Subcutaneous abdominal adipose tissue (tissue), 5 donors: ENCODE results near the gene LPIN2.
"Not testable (repeated sequence)": the region's sequence is repeated elsewhere in the genome, so short reads cannot be mapped to it uniquely, and the experiment has no call there.

ENCODE experiments used
- H3K27ac ChIP-seq: one replicate; pipeline ENCODE4 v1.7.0; 2013; ENCODE audit warnings: low read depth, mild to moderate bottlenecking, inconsistent platforms, low read length, moderate library complexity
- H3K27me3 ChIP-seq, 5 donors: one replicate each; pipeline ENCODE4 v1.7.0; 2013; ENCODE audit warnings: low read length in 5 of 5, inconsistent platforms in 1 of 5; ENCODE audit not compliant: control insufficient read depth in 5 of 5, insufficient read depth in 4 of 5
- H3K36me3 ChIP-seq, 5 donors: one replicate each; pipeline ENCODE4 v1.7.0; 2013; ENCODE audit warnings: low read length in 5 of 5; ENCODE audit not compliant: control insufficient read depth in 5 of 5, insufficient read depth in 5 of 5
- H3K4me1 ChIP-seq, 5 donors: one replicate each; pipeline ENCODE4 v1.7.0; 2013; ENCODE audit warnings: low read length in 5 of 5, mild to moderate bottlenecking in 3 of 5, moderate library complexity in 1 of 5; ENCODE audit not compliant: control insufficient read depth in 5 of 5, insufficient read depth in 5 of 5
- H3K4me3 ChIP-seq, 5 donors: one replicate each; pipeline ENCODE4 v1.7.0; 2013; ENCODE audit warnings: low read length in 5 of 5, low read depth in 1 of 5
- H3K9ac ChIP-seq, 5 donors: one replicate each; pipeline ENCODE4 v1.7.0; 2013; ENCODE audit warnings: low read length in 5 of 5, mild to moderate bottlenecking in 4 of 5, moderate library complexity in 3 of 5
- H3K9me3 ChIP-seq, 5 donors: one replicate each; pipeline ENCODE4 v1.7.0; 2013; ENCODE audit warnings: low read length in 5 of 5; ENCODE audit not compliant: control insufficient read depth in 5 of 5
- donor health status: healthy.
- donor health status: healthy.
- donor health status: healthy.
- donor health status: healthy.
- donor health status: healthy.

LPIN2 gene

GRCh38 chr18:3027370-3027891, 14.5 kb upstream of the LPIN2 start:
- H3K9ac ChIP-seq, result no peak overlapping the region
- no peaks in the 10 kb centered on the region for H3K27me3 ChIP-seq
- no peak overlapping the region for H3K27ac ChIP-seq
- no peak overlapping the region for H3K4me3 ChIP-seq
- H3K36me3 ChIP-seq, result no peaks in the 10 kb centered on the region
- no peaks in the 10 kb centered on the region for H3K9me3 ChIP-seq
- peaks cover 0 to 7% (median 0%) of the 10 kb centered on the region in 5 donors for H3K4me1 ChIP-seq

GRCh38 chr18:3025544-3025943, 12.6 kb upstream of the LPIN2 start:
- Histone ChIP-seq H3K4me3 (no peak overlapping the region), H3K27ac (no peak overlapping the region), H3K9ac (no peak overlapping the region), H3K9me3 (no peaks in the 10 kb centered on the region), H3K4me1 (peaks cover 0 to 7% (median 0%) of the 10 kb centered on the region in 5 donors), H3K36me3 (no peaks in the 10 kb centered on the region), H3K27me3 (no peaks in the 10 kb centered on the region)

- H3K4me1 ChIP-seq, H3K9ac ChIP-seq, H3K27me3 ChIP-seq, H3K4me3 ChIP-seq, H3K9me3 ChIP-seq, H3K36me3 ChIP-seq, H3K27ac ChIP-seq: not testable (repeated sequence)
Measured at GRCh38 chr18:3023603-3024002, 10.7 kb upstream of the LPIN2 start.

GRCh38 chr18:3016585-3017297, 3.8 kb upstream of the LPIN2 start:
- no peaks in the 10 kb centered on the region for H3K36me3 ChIP-seq
- peaks cover 11 to 47% (median 39%) of the 10 kb centered on the region in 5 donors for H3K4me1 ChIP-seq
- no peaks in the 10 kb centered on the region for H3K27me3 ChIP-seq
- H3K4me3 ChIP-seq, result no peak overlapping the region
- H3K27ac ChIP-seq, result peak overlapping the region; percentile 88
- no peak overlapping the region for H3K9ac ChIP-seq
- no peaks in the 10 kb centered on the region for H3K9me3 ChIP-seq

DNA sequence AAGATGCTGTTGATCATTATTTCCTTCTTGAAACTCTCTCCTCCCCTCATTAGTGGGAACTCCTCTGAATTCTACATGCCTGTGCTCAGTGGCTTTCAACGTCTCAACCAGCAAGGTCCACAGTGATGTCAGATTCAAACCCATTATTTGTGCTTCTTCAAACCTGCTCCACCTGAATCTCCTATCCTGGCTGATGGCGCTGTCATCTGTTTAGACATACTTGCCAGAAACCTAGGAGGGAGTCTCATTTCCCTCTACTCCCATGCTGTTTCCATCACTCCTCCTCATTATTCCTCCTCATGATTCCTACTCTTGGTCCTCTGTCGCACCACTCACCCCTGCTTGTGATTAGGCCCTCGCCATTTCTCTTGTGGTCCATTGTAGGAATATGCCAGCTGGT, 2.9 kb upstream of the LPIN2 start:
- no peaks in the 10 kb centered on the region for H3K36me3 ChIP-seq
- H3K9me3 ChIP-seq, result no peaks in the 10 kb centered on the region
- H3K4me1 ChIP-seq, result peaks cover 11 to 52% (median 47%) of the 10 kb centered on the region in 5 donors
- H3K27ac ChIP-seq, result peak overlapping the region; percentile 88
- H3K9ac ChIP-seq, result no peak overlapping the region
- peak overlapping the region in 2 of 5 donors; percentile 30 to 36 for H3K4me3 ChIP-seq
- no peaks in the 10 kb centered on the region for H3K27me3 ChIP-seq

DNA sequence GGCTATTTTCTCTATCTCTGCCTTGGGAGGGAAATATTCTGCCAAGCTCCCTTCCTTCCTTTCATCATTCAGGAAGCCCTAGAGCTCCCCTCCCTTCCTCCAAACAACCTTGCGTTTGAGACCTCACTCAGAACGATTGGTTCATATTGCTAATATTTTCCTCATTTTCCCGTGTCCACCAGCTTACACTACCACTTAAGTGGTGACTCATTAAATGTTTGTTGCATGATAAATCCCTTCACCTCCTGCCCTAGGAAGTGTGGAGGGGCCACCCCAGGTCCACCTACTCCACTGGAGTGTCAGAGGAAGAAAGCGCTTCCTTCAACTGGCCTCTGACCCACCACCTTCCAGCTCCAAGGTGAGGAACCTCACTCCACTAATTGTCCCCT, 2.3 kb upstream of the LPIN2 start:
- no peaks in the 10 kb centered on the region for H3K9me3 ChIP-seq
- peak overlapping the region in 2 of 5 donors; percentile 40 to 48 for H3K9ac ChIP-seq
- H3K36me3 ChIP-seq, result no peaks in the 10 kb centered on the region
- no peaks in the 10 kb centered on the region for H3K27me3 ChIP-seq
- peak overlapping the region; percentile 88 for H3K27ac ChIP-seq
- peaks cover 11 to 56% (median 53%) of the 10 kb centered on the region in 5 donors for H3K4me1 ChIP-seq
- H3K4me3 ChIP-seq, result peak overlapping the region in 3 of 5 donors; percentile 29 to 36 (median 30)

DNA sequence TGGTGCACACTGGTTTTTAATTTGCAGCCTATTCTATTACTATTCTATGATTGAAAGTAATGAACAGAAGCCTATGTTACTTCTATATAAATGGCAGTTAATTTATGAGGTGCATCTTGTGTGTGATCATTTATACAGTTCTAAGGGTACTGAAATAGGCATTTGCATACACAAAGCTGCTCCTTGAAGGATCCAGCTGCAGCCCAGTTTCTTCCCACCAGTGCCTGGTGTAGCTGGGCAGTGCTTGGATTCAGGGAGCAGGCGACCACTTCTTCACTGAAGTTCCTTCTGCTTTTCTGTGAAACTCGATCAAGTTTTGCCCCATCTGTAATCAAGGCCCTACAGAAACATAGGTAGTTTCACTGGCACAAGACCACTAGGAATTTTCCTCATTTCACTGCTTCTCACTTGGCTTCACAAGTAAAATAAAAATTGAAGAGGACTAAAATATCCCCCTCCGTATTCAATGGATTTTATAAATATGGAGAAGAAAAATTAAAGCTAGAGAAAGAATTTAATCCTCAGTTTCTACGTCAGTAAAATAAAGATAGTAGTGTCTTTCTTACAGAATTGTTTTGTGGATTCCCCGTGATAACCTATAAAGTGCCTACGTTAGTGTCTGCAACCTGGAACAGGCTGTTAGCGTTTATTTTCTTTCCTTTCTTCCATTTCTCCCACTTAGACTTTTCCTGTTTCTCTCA, 1.7 kb upstream of the LPIN2 start:
- Histone ChIP-seq H3K9ac (peak overlapping the region in 1 of 5 donors; percentile 40), H3K27me3 (no peaks in the 10 kb centered on the region), H3K4me1 (peaks cover 11 to 57% (median 53%) of the 10 kb centered on the region in 5 donors), H3K4me3 (peak overlapping the region in 3 of 5 donors; percentile 29 to 36 (median 30)), H3K27ac (peak overlapping the region; percentile 88), H3K9me3 (no peaks in the 10 kb centered on the region), H3K36me3 (no peaks in the 10 kb centered on the region)

DNA sequence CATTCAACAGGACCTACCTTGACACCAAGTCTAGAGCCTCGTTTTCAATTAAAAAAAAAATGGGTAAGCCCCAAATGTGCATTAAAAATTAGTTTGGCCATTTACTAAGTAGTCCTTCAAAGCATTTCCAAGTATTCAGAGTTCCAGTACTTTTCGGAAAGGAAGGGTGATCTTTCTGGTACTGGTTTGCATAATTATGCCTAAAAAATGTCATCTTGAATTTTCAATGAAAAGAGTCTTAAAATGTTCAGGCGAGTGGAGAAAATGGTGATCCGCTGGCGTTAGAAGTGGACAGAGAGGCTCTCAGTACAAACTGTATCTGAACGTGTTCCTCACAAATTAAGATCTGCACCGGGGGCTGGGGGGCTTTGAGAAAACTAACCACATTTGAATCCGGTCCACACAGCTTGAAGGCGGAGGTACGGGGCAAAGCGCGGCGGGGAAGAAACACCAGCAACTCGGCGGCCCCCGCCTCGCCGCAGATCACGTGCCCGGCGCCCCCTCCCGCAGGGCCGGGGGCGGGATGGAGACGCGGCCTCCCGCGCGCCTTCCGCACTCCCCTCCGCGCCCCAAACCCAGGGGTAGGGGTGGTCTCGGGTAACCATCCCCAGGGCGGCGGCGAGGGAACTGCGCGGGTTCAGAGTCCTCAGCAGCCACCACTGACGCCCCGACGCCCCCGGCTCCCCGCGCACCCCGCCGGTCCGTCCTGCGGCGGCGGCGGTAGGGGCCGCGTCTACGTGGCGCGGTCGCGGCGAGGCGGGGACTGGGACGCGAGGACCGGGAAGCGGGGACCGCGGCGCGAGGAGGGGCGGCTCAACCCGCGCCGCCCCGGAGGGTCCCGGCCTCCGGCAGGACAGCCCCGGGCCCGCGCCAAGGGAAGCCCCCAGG, 564 bp downstream of the LPIN2 start:
- H3K9me3 ChIP-seq, result no peaks in the 10 kb centered on the region
- peaks cover 11 to 57% (median 52%) of the 10 kb centered on the region in 5 donors for H3K4me1 ChIP-seq
- H3K27me3 ChIP-seq, result no peaks in the 10 kb centered on the region
- peaks cover 0 to 6% (median 0%) of the 10 kb centered on the region in 5 donors for H3K36me3 ChIP-seq
- H3K27ac ChIP-seq, result peak overlapping the region; percentile 37
- H3K4me3 ChIP-seq, result peak overlapping the region; percentile 62 to 80 (median 76)
- peak overlapping the region; percentile 17 to 89 (median 76) for H3K9ac ChIP-seq

- Histone ChIP-seq H3K9ac (no peak overlapping the region), H3K4me1 (peaks cover 3 to 37% (median 29%) of the 10 kb centered on the region in 5 donors), H3K27me3 (no peaks in the 10 kb centered on the region), H3K4me3 (no peak overlapping the region), H3K36me3 (peaks cover 0 to 13% (median 0%) of the 10 kb centered on the region in 5 donors), H3K27ac (no peak overlapping the region), H3K9me3 (no peaks in the 10 kb centered on the region)
Measured at GRCh38 chr18:3010086-3010485, 2.9 kb downstream of the LPIN2 start.
